Measurements from ENCODE around the gene ITGA2B. TPM values are rescaled to one million over a fixed set of nuclear protein-coding genes. Genes with fewer than 3 reads are reported as not detected.
A peak's percentile ranks its signal among the peaks of the same experiment; 100 is the strongest.

The ITGA2B gene
- total and polyA plus RNA-seq, 2 of the 8 experiments (the other 6 are each of a cell fraction or from before 2014, with no cell fraction given) = 6.9 to 12.3 TPM

GRCh38 chr17:44383861-44384260, 5.6 kb downstream of the ITGA2B start:
- H3K14ac ChIP-seq (ENCODE audit: insufficient read length) = no peak overlapping the region
- no peaks in the 10 kb centered on the region for H3K79me2 ChIP-seq (ENCODE audit: control insufficient read depth in 1 of 2, insufficient read depth in 2 of 2, low read length in 2 of 2)
- no peak overlapping the region for H3K9ac ChIP-seq (replicated peaks in 1 of 4; ENCODE audit: extremely low read depth in 1 of 4, low read depth in 3 of 4, low read length in 3 of 4)
- H3K18ac ChIP-seq (ENCODE audit: extremely low read depth, low read length) = no peak overlapping the region
- H3K9me3 ChIP-seq (ENCODE audit: insufficient read depth in 2 of 2, low read depth in 1 of 2, low read length in 1 of 2) = no peaks in the 10 kb centered on the region
- H3K4me2 ChIP-seq (ENCODE audit: insufficient read depth in 1 of 2, low read depth in 2 of 2, low read length in 2 of 2) = peak overlapping the region; percentile 84 to 93; a peak in 3 of 4 replicates
- no peak overlapping the region for H4K5ac ChIP-seq (ENCODE audit: insufficient read length, low read depth, low read length)
- H2BK120ac ChIP-seq (replicated peaks; ENCODE audit: low read depth, low read length) = no peak overlapping the region
- H3K4me1 ChIP-seq (replicated peaks in 1 of 4; ENCODE audit: control insufficient read depth in 3 of 4, insufficient read depth in 4 of 4, low read length in 3 of 4) = peaks cover 3 to 21% (median 7%) of the 10 kb centered on the region in 4 experiments; a peak in 6 of 7 replicates
- no peak overlapping the region for H2AK5ac ChIP-seq (ENCODE audit: low read depth, low read length)
- H2BK5ac ChIP-seq (ENCODE audit: low read depth, low read length) = no peak overlapping the region
- no peak overlapping the region for H4K91ac ChIP-seq (replicated peaks; ENCODE audit: insufficient read length, low read length)
- H3K4ac ChIP-seq (replicated peaks; ENCODE audit: insufficient read length, low read depth, low read length) = no peak overlapping the region
- H3K56ac ChIP-seq (replicated peaks; ENCODE audit: insufficient read length, low read depth, low read length) = no peak overlapping the region
- peak overlapping the region in 1 of 4 experiments; percentile 74; a peak in 1 of 8 replicates for H3K4me3 ChIP-seq (ENCODE audit: extremely low read depth in 1 of 4, insufficient read depth in 2 of 4, low read depth in 3 of 4, low read length in 4 of 4)
- peaks cover 12% of the 10 kb centered on the region; the same call in 1 of the 2 replicates for H3K23me2 ChIP-seq (ENCODE audit: low read depth, low read length)
- ChIA-PET CTCF (ENCODE audit: partially characterized antibody) (interaction anchor here (1.0 to 1.5 kb wide), 2 partner anchors 22 to 29 kb away, joined by 3 read pairs; no protein-coding TSS in a partner anchor), POLR2A (ENCODE audit: partially characterized antibody) (interaction anchor here (2.2 kb wide), 1 partner anchor 8 kb away, joined by 10 read pairs; no protein-coding TSS in a partner anchor)
- no peaks in the 10 kb centered on the region for H3K36me3 ChIP-seq (ENCODE audit: control insufficient read depth in 2 of 4, insufficient read depth in 4 of 4, low read length in 3 of 4)
- peaks cover 0 to 4% of the 10 kb centered on the region in 2 experiments for H4K20me1 ChIP-seq (replicated peaks in 1 of 2; ENCODE audit: control insufficient read depth in 1 of 2, insufficient read depth in 2 of 2, low read length in 2 of 2)
- H3K23ac ChIP-seq (ENCODE audit: insufficient read length) = no peak overlapping the region
- peaks cover 10 to 34% (median 31%) of the 10 kb centered on the region in 4 experiments for H3K27me3 ChIP-seq (replicated peaks in 1 of 4; ENCODE audit: control insufficient read depth in 3 of 4, extremely low read depth in 1 of 4, insufficient read depth in 3 of 4, low read length in 3 of 4)
- no peak for FAIRE-seq
- no peak overlapping the region for H2BK20ac ChIP-seq (ENCODE audit: low read length)
- H3K27ac ChIP-seq (ENCODE audit: low read depth, low read length) = no peak overlapping the region
- H2AFZ ChIP-seq (ENCODE audit: low read length) = no peak overlapping the region
- no peak overlapping the region for H2BK15ac ChIP-seq (ENCODE audit: low read length)
- DNase-seq (ENCODE audit: low read depth in 1 of 2, low spot score in 2 of 2) = no peak
- H4K8ac ChIP-seq (ENCODE audit: extremely low read depth, insufficient read depth, low read length) = no peak overlapping the region
- TF ChIP-seq TEAD4 (IDR thresholded peaks at IDR 0.05; ENCODE audit: low read depth, low read length) (no peak), SRF (IDR thresholded peaks at IDR 0.05; ENCODE audit: low read depth, low read length) (no peak), SIN3A (conservative IDR thresholded peaks at IDR 0.05 in 1 of 2, IDR thresholded peaks at IDR 0.05 in 1 of 2; ENCODE audit: low read depth in 1 of 2, low read length in 2 of 2) (no peak), ASH2L (IDR thresholded peaks at IDR 0.05; ENCODE audit: low read length) (no peak), HDAC6 (IDR thresholded peaks at IDR 0.05; ENCODE audit: low read depth, low read length) (no peak), KDM1A (IDR thresholded peaks at IDR 0.05; ENCODE audit: borderline replicate concordance, low read length) (no peak), TCF12 (IDR thresholded peaks at IDR 0.05; ENCODE audit: low read depth, low read length) (no peak), MAX (IDR thresholded peaks at IDR 0.05) (no peak), JUND (IDR thresholded peaks at IDR 0.05; ENCODE audit: low read length) (no peak), TBP (IDR thresholded peaks at IDR 0.05; ENCODE audit: low read depth, low read length) (no peak), NRF1 (IDR thresholded peaks at IDR 0.05; ENCODE audit: low read depth, low read length) (no peak)
- WGBS, 2 experiments (ENCODE audit: extremely low coverage in 1 of 2, insufficient coverage in 1 of 2, insufficient read length in 1 of 2, insufficient replicate concordance in 2 of 2, low coverage in 1 of 2, low lambda C conversion rate in 2 of 2, missing lambda C conversion rate in 1 of 2) = 80% methylated on average over 11 of the region's 16 CpGs; no CpG with 5 or more reads in 1 of the 2 experiments
- H2BK12ac ChIP-seq (ENCODE audit: low read depth, low read length) = 0 out of 2 replicates have a peak overlapping the region, but pooled peaks have one; percentile 14
- no peaks in the 10 kb centered on the region for H3K79me1 ChIP-seq (ENCODE audit: low read depth, low read length)
